ENCODE results near the gene RBCK1.

DNA sequence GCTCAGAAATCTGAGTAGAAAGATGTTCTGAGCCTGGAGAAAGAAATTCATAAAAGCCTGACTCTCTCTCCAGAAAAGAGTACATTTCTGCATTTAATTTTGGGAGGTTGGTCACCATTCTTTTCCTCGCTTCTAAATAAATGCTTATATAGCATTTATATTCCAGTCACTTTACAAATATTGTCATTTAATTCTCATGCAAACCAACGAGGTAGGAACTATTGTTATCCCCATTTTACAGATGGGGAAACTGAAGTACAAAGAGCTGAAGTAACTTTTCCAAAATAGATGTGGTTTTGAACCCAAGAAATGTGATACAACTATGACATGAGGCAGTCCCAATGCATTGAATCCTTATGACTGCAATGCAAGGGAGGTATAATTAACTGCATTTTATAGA, 32.0 kb upstream of the RBCK1 start:
- TF ChIP-seq, protein P1, sequence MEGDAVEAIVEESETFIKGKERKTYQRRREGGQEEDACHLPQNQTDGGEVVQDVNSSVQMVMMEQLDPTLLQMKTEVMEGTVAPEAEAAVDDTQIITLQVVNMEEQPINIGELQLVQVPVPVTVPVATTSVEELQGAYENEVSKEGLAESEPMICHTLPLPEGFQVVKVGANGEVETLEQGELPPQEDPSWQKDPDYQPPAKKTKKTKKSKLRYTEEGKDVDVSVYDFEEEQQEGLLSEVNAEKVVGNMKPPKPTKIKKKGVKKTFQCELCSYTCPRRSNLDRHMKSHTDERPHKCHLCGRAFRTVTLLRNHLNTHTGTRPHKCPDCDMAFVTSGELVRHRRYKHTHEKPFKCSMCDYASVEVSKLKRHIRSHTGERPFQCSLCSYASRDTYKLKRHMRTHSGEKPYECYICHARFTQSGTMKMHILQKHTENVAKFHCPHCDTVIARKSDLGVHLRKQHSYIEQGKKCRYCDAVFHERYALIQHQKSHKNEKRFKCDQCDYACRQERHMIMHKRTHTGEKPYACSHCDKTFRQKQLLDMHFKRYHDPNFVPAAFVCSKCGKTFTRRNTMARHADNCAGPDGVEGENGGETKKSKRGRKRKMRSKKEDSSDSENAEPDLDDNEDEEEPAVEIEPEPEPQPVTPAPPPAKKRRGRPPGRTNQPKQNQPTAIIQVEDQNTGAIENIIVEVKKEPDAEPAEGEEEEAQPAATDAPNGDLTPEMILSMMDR (IDR thresholded peaks at IDR 0.05): no peak
- TF ChIP-seq POLR2A (IDR thresholded peaks at IDR 0.05) (no peak), EP300 (IDR thresholded peaks at IDR 0.05) (no peak)

Data from stomach (tissue), 4 donors.